ENCODE data around the gene PROM1.

- TF ChIP-seq ELK1 (IDR thresholded peaks at IDR 0.05; ENCODE audit: borderline replicate concordance, low read depth, low read length) (no peak), POLR2A (IDR thresholded peaks at IDR 0.05; ENCODE audit: low read depth, low read length) (no peak), CTCF (conservative IDR thresholded peaks at IDR 0.05; ENCODE audit: low read depth, low read length) (no peak), RAD21 (IDR thresholded peaks at IDR 0.05; ENCODE audit: low read length) (no peak)
These were observed 64.2 kb downstream of the PROM1 start for GRCh38 chr4:16019649-16020048.
